ENCODE measurements around the gene ALOX15.
"Not testable (repeated sequence)": the region's sequence is repeated elsewhere in the genome, so short reads cannot be mapped to it uniquely, and the experiment has no call there.

Gene ALOX15

DNA sequence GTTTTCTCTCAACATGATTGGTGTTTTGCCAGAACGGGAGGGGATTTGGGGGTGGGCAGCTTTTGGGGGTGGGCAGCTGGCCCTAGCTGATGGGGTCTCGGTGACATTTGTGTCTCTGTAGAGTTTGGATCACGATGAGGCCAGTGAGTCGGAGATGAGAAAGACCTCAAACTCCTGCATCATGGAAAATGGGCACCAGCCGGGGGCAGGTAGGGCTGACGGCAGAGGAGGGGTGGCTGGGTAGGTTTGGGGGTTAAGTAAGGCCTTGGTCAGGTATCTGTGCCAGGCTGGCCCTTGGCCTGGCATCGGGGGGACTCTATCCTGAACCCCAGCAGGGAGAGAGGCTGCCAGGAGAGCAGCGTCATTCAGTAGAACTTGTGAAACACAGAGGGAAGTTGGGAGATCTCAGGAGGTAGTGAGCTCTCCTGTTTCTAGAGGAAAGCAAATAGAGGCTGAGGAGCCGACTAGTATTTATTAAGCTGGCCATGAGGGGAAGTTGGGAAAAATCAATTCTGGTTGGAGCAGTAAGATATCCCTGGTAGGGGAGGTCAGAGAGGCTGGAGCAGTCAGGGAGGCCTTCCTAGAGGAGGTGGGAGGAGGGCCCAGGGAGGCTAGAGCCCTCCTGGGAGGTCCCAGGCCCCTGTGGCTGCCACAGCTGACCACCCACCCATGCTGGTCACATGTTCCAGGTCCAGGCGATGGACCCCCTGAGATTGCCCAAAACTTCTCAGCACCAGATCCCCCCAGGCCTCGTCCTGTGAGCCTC, 49.1 kb downstream of the ALOX15 start:
- no peak for DNase-seq (ENCODE audit: low read depth)

DNA sequence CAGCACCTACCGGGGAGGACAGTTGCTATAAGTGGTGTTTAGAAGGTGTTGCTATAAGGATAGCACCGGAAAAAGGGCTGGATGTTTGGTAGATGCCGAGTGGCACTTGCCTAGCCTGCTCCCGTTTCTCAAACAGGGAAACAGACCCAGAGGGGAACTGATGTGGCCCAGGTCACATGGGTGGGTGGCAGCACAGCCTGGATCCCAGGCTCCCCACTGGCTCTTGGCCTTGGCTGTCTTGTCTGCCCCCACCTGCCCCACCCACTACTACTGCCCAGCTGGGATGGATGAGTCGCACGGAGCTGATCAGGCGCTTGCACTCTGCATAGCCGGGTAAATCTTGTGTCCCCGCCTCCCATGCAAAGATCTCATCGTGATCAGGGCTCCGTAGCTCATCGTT, 49.9 kb downstream of the ALOX15 start:
- DNase-seq (ENCODE audit: low read depth), result no peak

DNA sequence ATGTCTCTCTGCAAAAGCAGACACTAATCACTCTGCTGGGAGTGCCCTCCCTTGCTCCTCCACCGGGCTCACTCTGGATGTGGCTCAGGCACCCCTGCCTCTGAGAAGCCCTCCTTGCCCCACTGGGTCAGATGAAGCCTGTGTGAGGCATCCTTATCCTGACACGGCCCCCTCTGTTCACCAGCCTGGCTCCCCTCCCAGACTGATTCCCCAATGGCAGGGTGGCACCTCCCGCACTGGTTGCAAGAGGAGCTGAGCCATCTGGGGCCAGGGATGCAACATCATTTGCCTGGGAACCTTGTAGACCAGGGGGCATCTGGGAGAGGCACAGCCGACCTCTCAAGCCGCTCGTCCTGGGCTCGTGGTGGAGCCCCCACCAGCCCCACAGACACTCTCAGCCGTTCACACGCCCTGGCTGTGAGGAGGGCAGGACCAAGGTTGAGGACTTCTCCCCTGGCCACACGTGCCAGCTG, 50.5 kb downstream of the ALOX15 start:
- DNase-seq (ENCODE audit: low read depth), result no peak

DNA sequence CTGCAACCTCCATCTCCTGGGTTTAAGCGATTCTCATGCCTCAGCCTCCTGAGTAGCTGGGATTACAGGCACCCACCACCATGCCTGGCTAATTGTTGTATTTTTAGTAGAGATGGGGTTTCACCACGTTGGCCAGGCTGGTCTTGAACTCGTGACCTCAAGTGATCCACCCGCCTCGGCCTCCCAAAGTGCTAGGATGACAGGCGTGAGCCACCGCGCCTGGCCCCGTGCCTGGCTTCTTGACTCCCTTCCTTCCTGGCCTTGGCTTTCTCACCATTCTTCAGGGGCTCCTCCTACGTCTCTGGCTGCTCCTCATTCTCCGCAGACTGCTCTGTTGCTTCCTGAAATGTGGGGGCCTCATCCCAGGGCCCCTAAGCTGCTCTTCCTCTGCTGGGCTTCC, 51.4 kb downstream of the ALOX15 start:
- not testable (repeated sequence) for DNase-seq (ENCODE audit: low read depth)

DNA sequence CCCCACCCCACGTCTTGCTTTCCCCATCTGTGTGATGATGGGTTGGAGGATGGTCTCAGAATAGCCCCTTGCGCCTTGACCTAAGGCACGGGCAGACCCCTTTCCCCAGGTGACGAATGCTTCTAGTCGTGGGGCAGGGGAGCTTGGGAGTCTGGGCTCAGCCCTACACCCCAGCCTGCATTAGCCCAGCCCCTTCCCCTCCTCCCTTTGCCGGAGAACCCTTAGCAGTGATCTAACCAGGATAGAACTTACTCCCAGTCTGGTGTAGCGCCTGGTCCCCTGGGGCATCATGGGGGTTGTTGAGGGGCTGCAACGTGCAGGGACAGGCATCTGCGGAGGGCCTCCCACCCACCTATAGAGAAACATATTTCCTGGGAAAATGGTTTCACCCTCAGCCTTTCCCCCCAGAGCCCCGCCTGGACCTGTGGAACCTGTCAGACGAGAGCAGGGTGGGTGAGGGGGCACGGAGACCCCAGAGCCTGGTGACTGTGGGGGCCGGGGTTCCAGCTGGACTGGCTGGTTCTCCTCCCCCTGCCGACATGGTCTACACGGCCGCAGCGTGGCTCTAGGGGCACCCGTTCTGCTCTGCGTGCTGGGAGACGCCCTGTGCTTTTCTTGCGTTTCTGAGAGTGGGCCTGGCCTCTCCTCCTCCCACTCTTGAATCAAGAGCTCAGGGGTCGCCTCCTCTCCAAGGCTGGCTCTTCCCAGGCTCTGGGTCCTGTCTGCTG, 52.4 kb downstream of the ALOX15 start:
- DNase-seq (ENCODE audit: low read depth), result no peak

DNA sequence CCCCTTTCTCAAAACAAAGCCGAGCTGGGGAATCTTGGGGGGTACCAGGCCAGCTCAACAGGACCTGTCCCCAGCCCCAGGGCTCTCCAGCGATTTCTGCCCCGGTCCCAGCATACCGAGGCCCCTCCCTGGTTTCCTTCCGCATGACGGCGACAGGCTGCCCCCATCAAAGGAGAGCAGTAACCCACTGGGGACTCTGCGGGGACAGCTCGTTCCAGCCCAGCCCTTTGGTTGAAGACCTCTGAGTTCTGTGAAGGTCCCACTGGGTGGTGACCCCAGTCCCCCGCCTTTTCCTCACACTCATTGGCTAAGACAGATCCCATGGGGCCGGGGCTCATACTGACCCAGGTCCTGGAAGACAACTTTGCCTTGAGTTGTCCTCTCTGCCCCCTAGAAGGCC, 53.1 kb downstream of the ALOX15 start:
- no peak for DNase-seq (ENCODE audit: low read depth)

DNA sequence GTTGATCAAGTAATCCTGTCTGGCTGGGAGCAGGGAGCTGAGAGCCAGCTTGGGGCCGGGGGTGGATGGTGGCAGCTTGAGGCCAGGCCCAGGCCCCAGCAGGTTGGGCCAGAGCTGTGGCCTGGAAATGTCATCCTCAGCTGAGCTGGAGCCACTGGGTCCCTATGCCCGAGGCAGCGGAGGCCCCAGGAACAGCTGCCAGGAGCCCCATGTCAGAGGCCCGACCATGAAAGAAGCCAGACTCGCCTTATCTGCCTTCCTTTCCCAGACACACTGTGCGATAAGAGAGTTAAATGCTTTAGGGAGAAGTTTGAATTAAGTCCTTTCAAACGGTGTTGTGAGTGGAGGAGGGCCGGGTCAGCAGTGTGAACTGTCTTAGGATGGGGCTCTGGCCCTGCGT, 53.7 kb downstream of the ALOX15 start:
- DNase-seq (ENCODE audit: low read depth), result no peak

DNA sequence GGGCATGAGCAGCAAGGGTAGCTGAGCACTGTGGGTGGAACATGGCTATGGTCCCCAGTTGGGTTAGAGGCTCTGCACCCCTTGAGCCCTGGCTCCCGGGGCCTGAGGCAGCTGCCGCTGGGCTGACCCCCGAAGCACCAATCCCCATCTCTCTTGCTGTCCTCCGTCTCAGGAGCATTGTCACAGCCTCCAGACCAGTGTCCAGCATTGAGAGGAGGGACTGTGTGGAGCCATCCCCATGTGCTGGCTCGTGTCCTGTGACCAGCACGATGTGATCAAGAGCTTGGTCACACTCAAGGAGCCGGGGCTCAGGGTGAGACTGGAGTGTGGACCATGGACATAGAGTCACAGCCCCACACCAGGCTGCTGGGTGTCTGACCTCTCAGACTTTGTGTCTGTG, 54.3 kb downstream of the ALOX15 start:
- DNase-seq (ENCODE audit: low read depth), result no peak

DNA sequence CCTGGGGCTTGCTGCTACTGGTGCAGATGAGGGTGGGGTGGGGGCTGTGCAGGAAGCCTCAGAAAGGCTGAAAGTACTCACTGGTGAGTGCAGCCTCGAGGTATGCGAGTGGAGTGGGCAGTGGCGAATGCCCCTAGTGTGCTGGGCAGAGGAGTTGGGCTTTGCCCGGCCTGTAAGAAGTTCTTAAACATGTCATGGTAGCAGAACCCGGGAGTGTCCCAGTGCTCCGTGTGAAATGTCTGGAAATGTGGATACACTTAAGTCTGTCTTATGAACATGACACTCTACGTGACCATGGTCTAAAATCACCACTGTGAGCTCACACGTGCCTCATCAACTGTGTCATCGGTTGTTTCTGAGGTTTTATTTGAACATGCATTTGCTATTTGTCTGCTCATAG, 55.4 kb downstream of the ALOX15 start:
- DNase-seq (ENCODE audit: low read depth), result no peak

DNA sequence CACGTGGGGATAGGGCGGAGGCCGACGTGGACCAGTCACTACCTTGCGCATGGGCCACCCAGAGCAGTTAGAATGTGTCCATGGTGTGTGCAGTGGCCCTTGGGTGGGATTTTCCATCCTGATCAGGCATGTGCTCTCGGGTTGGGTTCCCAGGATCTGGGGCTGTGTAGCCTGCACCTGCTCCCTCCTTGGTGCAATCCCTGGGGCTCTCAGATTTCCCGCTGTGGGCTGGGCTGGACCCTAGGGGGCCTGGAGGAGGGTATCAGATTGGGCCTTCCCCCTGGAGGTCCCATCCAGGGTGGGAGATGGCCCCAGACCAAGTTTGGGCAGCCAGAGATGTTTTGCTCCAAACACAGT, 55.9 kb downstream of the ALOX15 start:
- DNase-seq (ENCODE audit: low read depth), result no peak

DNA sequence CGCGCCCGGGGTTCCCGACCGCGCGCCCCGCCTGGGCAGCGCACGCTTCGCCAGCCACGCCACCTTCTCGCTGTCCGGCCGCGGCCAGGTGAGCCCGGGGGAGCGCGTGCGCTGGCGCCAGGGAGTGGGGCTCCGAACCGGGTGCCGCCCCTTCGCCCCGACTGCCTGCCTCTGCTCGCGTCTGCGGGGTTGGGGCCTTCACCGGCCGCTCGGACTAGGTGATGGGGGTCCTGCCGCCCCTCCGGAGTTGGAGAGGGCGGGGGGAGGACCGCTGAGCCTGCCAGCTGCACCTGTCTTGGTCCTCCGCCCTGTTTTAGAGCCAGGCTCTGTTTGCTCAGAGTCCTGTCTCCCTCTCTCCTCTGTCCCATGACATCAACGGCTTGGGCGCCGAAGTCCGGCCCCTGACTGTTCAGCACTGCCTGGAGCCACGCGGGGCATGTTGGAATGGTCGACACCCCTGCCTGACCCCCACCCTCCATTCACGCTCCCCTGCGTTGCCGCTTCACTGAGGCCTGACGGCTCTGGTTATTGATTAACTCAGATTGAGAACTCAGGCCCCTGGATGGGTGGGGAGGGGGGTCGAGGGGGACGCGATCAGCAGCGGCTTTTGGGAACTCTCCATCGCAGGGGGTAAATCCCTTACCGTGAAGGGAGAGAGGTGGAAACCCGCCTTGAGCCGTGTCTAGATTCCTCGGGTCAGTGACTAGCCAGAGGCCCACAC, 56.4 kb downstream of the ALOX15 start:
- no peak for DNase-seq (ENCODE audit: low read depth)

DNA sequence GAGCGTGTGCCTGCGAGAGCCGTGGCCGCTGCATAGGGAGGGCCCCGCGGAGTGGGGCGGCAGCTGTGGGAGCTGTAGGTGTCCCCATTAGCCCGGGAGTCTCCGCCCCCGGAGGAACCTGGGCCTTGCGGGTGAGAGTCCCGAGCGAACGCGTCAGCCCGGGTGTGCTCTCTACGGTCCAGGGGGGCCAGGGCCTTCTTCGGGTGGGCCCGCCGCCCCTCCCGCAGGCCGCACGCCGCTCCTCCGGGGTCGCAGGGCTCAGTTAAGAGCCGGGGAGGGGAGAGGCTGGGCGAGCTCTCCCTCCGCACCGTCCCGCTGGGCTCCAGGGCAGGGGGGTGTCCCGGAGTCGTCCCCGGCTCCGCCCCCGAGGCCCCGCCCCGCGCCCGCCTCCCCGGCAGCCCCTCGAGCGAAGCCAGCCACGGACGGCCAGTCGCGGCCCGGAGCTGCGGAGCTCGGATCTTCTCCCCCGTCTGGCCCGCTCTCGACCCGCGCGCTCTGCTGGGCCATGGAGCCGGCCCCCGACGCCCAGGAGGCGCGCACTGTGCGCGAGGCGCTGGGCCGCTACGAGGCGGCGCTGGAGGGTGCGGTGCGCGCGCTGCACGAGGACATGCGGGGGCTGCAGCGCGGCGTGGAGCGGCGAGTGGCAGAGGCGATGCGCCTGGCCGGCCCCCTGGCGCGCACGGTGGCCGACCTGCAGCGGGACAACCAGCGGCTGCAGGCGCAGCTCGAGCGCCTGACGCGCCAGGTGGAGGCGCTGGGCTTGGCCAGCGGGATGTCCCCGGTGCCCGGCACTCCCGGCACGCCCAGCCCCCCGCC, 57.2 kb downstream of the ALOX15 start, which contains the start of gene SMTNL2:
TSS of gene SMTNL2 (plus strand) at position 429 of the 816 bp plus-strand sequence. CDS start at position 506, 77 bp downstream.
- no peak for DNase-seq (ENCODE audit: low read depth)

DNA sequence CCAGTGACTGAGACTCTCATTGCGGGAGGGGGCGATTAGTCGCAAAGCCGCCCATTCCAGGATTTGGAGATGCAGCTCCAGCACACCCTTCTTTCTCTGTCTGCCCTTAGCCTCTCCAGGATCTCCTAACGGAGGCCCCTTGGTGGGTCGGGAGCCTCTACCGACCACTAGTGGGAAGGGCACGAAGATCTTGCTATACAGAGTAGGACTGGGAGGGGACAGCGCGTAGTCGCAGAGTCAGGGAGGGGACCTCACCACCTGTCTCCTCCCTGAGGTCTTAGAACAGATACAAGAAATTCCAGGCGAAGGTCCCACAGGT, 57.7 kb downstream of the ALOX15 start:
- DNase-seq (ENCODE audit: low read depth), result no peak

DNA sequence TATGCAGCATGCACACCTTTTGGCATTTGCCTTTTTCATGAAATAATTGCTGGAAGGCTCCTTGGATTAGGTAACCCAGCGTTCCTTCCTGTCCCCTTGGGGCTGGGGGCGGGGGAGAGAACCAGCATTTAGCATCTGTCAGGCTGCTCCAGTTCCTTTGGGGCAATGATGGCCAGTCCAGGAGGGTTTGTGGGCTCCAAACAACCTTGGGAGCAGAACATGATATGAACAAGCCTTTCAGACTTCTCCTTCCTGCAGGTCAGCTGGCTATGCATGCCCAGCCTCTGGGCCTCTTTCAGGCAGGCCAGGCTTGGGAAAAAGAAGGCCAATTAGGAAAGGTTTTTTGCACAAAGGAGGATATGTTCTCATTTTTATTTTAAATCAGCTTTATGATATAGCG, 58.3 kb downstream of the ALOX15 start:
- no peak for DNase-seq (ENCODE audit: low read depth)

DNA sequence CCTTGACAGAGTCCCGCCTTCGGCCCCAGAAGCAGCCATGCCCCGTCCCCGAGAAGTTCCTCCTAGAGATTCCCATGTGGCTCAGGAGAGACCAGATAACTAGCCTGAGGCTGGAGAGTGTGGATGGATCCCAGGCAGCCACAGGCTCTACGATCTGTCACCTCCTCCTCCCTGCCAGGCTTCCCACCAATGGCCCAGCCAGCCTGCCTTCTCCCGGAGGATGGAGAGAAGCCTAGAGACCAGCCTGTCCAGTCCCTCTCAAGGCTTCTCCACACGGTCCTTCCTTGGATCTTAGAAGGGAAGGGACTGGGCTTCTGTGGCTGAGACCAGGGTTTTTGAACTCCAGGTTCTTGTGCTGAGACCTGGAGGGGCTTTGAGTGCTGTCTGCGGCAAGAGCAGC, 58.8 kb downstream of the ALOX15 start:
- DNase-seq (ENCODE audit: low read depth), result no peak

DNA sequence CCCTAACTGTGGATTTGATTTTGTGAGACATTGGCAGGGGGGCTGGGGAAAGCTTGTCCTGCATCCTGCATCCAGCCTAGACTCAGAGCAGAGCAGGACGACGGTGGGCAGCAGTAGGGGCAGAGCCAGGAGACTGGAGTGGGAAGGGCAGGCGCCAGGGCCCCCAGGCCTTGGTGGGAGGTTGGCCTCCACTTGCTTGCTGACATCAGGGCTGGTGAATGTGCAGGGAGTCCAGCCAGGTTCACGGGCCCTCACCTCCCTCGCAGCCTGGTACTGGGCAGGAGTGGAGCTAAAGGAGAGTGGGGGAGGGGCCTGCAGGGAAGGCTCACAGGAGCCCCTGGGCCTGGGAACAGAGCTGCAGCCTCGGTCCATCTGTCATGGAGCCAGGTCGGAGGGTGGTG, 59.4 kb downstream of the ALOX15 start:
- DNase-seq (ENCODE audit: low read depth), result no peak

Measured in activated T-cell treated with anti-CD3 and anti-CD28 coated beads for 24 hours (primary cell).